Karpas-422 (cell line): Measurements from ENCODE around the gene ITGA11. TPM values are rescaled to one million over a fixed set of nuclear protein-coding genes. Genes with fewer than 3 reads are reported as not detected.

Experiments used
- DNase-seq: peaks from one replicate; pipeline ENCODE4 v3.0.0-alpha.2; 2015
- H2AFZ ChIP-seq: fragments of 200-600 bp; sonication (generic); 2 replicates; pipeline ENCODE4 v1.6.1; 2014; ENCODE audit warnings: antibody characterized with exemption, low read length, mixed read lengths
- H3K27ac ChIP-seq: fragments of 200-600 bp; sonication (generic); 2 replicates; pipeline ENCODE4 v1.5.1; 2014; ENCODE audit warnings: mild to moderate bottlenecking, low read length, moderate library complexity
- H3K27me3 ChIP-seq: fragments of 200-600 bp; sonication (generic); 2 replicates; pipeline ENCODE4 v1.6.1; 2014; ENCODE audit warnings: low read length, mixed read lengths
- H3K36me3 ChIP-seq: fragments of 200-600 bp; sonication (generic); 2 replicates; pipeline ENCODE4 v1.6.1; 2014; ENCODE audit warnings: low read length, mixed read lengths; ENCODE audit not compliant: insufficient read depth
- H3K4me1 ChIP-seq: fragments of 200-600 bp; sonication (generic); 2 replicates; pipeline ENCODE4 v1.6.1; 2014; ENCODE audit warnings: mild to moderate bottlenecking, low read length, mixed read lengths
- H3K4me2 ChIP-seq: fragments of 200-600 bp; sonication (generic); 2 replicates; pipeline ENCODE4 v1.6.1; 2014; ENCODE audit warnings: low read length, low read depth, mild to moderate bottlenecking; ENCODE audit not compliant: poor library complexity, severe bottlenecking
- H3K4me3 ChIP-seq: fragments of 200-600 bp; sonication (generic); 2 replicates; pipeline ENCODE4 v1.5.1; 2014; ENCODE audit warnings: mild to moderate bottlenecking, antibody characterized with exemption, low read length, mixed read lengths
- H3K79me2 ChIP-seq: fragments of 200-600 bp; sonication (generic); 2 replicates; pipeline ENCODE4 v1.6.1; 2014; ENCODE audit warnings: mild to moderate bottlenecking, low read length, mixed read lengths
- H3K9ac ChIP-seq: fragments of 200-600 bp; sonication (generic); 2 replicates; pipeline ENCODE4 v1.6.0; 2014; ENCODE audit warnings: low read length
- H3K9me2 ChIP-seq: fragments of 200-600 bp; sonication (generic), shearing (Covaris generic); replicated peaks from 2 replicates; pipeline ENCODE4 v1.6.0; 2014; ENCODE audit warnings: mild to moderate bottlenecking, low read length, moderate library complexity; ENCODE audit not compliant: insufficient read depth
- H3K9me3 ChIP-seq: fragments of 300-700, 200-600 bp; sonication (generic); 2 replicates; pipeline ENCODE4 v1.6.1; 2014; ENCODE audit warnings: low read length, mixed read lengths
- H4K20me1 ChIP-seq: fragments of 200-600 bp; sonication (generic); 2 replicates; pipeline ENCODE4 v1.6.1; 2014; ENCODE audit warnings: mild to moderate bottlenecking, antibody characterized with exemption, low read length, low read depth; ENCODE audit not compliant: insufficient read depth
- total RNA-seq: library from RNA; depleted of rRNA; stranded (reverse); fragments of >200 nt; shearing (Covaris generic); gene quantifications from 2 replicates; pipeline ENCODE4 v1.2.3, GENCODE V29; 2014; ENCODE audit warnings: low replicate concordance

Gene ITGA11
- total RNA-seq, 1 experiment from 2014 or later = not detected

DNA sequence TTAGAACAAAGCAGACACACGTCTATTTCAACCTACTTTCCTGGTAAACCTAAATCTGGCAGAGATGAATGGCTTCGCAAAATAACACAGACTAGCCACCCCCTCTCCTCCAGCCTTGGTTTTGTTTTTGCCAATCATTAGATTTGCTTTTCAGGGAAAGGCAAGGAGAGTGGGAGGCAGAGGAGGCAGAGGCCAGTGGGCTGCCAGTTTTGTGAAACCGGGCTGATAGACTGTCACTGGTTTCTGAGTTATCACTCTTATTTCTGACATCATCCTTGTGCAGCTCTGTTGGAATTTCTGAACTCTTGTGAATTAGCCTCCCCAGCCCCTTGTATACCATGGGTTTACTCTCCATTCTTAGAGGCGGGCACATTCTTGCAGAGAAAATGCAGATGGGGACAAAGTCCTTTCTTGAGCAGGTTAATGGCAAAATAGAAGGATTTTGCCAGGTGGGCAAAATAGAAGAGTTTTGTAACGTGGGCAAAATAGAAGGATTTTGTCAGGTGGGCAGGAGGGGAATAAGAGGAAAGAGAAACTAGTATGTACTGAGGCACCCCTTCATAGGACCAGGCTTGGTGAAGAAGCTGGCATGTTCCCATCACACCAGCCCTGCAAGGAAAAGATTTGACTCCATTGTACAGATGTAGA lies 157.6 kb downstream of the ITGA11 start:
- H3K4me3 ChIP-seq = no peak overlapping the region
- no peaks in the 10 kb centered on the region for H3K9me2 ChIP-seq
- H2AFZ ChIP-seq = no peak overlapping the region
- H3K27ac ChIP-seq = no peak overlapping the region
- peaks cover 12% of the 10 kb centered on the region for H3K4me1 ChIP-seq
- H3K79me2 ChIP-seq = peaks cover 12% of the 10 kb centered on the region
- H3K9ac ChIP-seq = no peak overlapping the region
- no peak overlapping the region for H3K4me2 ChIP-seq
- no peaks in the 10 kb centered on the region for H3K9me3 ChIP-seq
- H3K36me3 ChIP-seq = no peaks in the 10 kb centered on the region
- peaks cover 8% of the 10 kb centered on the region for H4K20me1 ChIP-seq
- DNase-seq = no peak
- no peaks in the 10 kb centered on the region for H3K27me3 ChIP-seq

DNA sequence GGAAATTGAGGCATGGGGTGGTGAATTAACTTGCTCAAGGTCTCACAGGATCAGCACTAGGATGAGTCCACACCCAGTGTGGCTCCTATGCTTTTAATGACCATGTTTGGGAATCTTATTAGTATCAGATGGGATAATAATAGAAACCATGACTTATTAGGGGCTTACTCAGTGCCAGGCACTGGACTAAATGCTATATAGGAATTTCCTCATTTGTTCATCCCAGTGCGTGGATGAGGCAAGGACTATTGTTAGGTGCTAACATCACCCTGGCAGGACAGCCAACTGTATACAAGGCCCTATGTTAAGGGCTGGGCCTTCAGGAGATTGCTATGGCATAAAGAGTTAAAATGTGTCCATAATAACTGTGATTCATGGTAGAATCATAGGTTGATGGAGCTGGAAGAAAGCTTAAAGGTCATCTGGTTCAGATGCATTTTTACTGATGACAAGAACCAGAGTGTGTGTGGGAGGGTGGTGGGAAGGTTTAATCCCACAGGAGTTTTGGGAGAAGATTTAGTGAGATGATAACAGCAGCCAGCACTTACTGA lies 159.2 kb downstream of the ITGA11 start:
- Histone ChIP-seq H3K4me2 (no peak overlapping the region), H3K9me2 (no peaks in the 10 kb centered on the region), H3K79me2 (no peaks in the 10 kb centered on the region), H4K20me1 (no peaks in the 10 kb centered on the region), H2AFZ (no peak overlapping the region), H3K36me3 (no peaks in the 10 kb centered on the region), H3K27me3 (no peaks in the 10 kb centered on the region), H3K9ac (no peak overlapping the region), H3K4me1 (peaks cover 14% of the 10 kb centered on the region), H3K4me3 (no peak overlapping the region), H3K9me3 (no peaks in the 10 kb centered on the region), H3K27ac (no peak overlapping the region)
- DNase-seq = no peak

DNA sequence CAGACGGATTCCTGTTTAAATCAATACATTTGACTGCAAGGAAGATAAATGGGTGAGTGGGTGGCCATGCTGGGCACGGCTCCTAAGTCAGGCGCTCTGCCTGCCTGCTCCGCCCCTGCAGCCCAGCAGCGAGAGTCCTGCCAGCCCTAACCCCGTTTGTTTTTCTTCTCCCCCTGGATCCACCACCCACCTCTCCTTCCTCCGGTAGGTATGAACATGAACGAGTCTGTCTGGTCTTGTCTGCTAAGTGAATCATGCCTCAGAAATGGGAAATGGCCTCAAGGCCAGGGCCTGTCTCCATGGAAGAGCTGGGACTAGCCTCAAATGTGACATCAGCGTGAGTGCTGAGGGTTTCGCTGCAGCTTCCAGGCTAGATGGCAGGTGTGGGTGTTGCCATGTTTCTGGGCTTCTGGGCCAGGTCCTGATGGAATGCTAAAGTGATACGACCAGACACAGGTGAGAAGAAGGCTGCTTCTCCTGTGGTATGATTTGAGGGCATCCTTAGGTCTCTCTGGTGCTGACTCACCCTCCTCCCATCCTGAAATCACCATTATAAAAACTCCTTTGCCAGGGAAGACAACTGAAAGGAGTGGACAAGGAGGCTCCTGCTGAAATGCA lies 160.0 kb downstream of the ITGA11 start:
- Histone ChIP-seq H3K27me3 (no peaks in the 10 kb centered on the region), H3K36me3 (no peaks in the 10 kb centered on the region), H3K4me3 (no peak overlapping the region), H3K27ac (no peak overlapping the region), H2AFZ (no peak overlapping the region), H4K20me1 (no peaks in the 10 kb centered on the region), H3K79me2 (no peaks in the 10 kb centered on the region), H3K9ac (no peak overlapping the region), H3K4me2 (no peak overlapping the region), H3K9me3 (no peaks in the 10 kb centered on the region), H3K9me2 (no peaks in the 10 kb centered on the region), H3K4me1 (peaks cover 12% of the 10 kb centered on the region)
- DNase-seq = no peak

DNA sequence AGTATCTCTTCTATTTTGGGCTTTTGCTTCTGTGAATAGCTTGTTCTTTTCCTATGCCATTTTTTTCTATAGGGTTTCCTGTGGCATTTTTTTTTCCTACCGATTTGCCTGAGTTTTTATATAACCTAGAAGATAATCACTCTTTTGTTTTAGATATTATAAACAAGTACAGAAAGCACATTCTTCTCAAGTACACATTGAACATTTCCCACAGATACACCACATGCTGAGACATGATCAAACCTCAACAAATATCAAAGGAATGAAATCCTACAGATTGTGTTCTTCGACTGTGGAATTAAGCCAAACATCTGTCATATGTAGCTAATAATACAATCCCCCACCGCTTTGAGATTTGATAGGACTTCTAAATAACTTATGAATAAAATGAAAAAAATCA lies 163.6 kb downstream of the ITGA11 start:
- Histone ChIP-seq H4K20me1 (no peaks in the 10 kb centered on the region), H3K27ac (no peak overlapping the region), H3K9ac (no peak overlapping the region), H3K79me2 (no peaks in the 10 kb centered on the region), H3K9me2 (no peaks in the 10 kb centered on the region), H3K36me3 (no peaks in the 10 kb centered on the region), H3K9me3 (no peaks in the 10 kb centered on the region), H3K4me1 (peaks cover 5% of the 10 kb centered on the region; the same call in 1 of the 2 replicates), H2AFZ (no peak overlapping the region), H3K27me3 (no peaks in the 10 kb centered on the region), H3K4me3 (no peak overlapping the region), H3K4me2 (no peak overlapping the region)
- no peak for DNase-seq

DNA sequence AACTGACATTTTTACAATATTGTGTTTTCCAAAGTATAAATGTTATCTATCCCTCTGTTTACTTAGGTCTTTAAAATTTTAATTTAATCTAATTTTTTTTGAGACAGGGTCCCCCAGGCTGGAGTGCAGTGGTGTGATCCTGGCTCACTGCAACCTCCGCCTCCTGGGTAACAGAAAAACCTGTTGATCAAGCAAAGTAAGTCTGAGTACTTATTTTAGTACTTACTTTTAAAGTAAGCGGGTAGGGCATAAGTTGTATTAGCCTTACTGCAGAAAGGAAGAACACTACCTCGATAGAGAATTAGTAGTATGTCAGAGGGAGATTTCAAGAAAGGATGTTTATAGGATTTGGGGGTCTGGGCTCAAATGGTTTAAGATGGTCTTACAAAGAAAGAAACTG lies 166.3 kb downstream of the ITGA11 start:
- Histone ChIP-seq H3K27ac (no peak overlapping the region), H3K4me2 (no peak overlapping the region), H3K79me2 (no peaks in the 10 kb centered on the region), H3K4me1 (peaks cover 5% of the 10 kb centered on the region; the same call in 1 of the 2 replicates), H3K4me3 (no peak overlapping the region), H3K27me3 (no peaks in the 10 kb centered on the region), H2AFZ (no peak overlapping the region), H3K9me3 (no peaks in the 10 kb centered on the region), H4K20me1 (no peaks in the 10 kb centered on the region), H3K36me3 (no peaks in the 10 kb centered on the region), H3K9me2 (no peaks in the 10 kb centered on the region), H3K9ac (no peak overlapping the region)
- no peak for DNase-seq

DNA sequence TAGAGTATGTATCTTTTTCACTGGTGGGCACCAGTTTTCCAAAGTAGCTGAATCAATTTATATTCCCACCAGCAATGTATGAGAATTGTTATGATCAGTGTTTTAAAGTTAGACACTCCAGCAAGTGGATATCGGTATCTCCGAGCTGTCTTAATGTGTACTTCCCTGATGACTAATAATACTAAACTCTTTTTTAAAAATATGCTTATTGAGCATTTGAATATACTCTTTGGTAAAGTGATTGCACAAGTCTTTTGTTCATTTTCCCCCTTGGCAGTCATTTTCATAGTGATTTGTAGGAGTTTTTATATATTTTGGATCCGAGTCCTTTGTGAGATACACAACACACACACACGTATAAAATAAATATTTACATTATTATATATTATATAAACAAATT lies 166.9 kb downstream of the ITGA11 start:
- no peak for DNase-seq
- Histone ChIP-seq H3K79me2 (no peaks in the 10 kb centered on the region), H3K36me3 (no peaks in the 10 kb centered on the region), H3K4me2 (no peak overlapping the region), H3K9me3 (no peaks in the 10 kb centered on the region), H3K27me3 (no peaks in the 10 kb centered on the region), H3K4me1 (peaks cover 5% of the 10 kb centered on the region; the same call in 1 of the 2 replicates), H3K9me2 (no peaks in the 10 kb centered on the region), H2AFZ (no peak overlapping the region), H3K9ac (no peak overlapping the region), H4K20me1 (no peaks in the 10 kb centered on the region), H3K27ac (no peak overlapping the region), H3K4me3 (no peak overlapping the region)

DNA sequence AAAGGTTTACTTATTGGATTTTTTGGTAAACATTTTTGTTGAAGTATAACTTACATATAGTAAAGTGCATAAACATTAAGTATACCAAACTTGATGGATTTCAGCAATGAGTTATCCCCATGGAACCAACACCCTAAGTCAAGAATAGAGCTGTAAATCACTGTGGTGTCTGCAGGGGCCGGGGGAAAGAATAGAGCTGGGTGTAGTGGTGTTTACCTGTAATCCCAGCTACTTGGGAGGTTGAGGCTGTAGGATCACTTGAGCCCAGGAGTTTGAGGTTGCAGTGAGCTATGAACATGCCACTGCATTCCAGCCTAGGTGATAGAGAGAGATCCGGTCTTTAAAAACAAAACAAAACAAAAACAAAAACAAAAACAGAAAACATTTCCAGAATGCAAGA lies 167.7 kb downstream of the ITGA11 start:
- DNase-seq = no peak
- Histone ChIP-seq H4K20me1 (no peaks in the 10 kb centered on the region), H3K4me1 (peaks cover 5% of the 10 kb centered on the region; the same call in 1 of the 2 replicates)

DNA sequence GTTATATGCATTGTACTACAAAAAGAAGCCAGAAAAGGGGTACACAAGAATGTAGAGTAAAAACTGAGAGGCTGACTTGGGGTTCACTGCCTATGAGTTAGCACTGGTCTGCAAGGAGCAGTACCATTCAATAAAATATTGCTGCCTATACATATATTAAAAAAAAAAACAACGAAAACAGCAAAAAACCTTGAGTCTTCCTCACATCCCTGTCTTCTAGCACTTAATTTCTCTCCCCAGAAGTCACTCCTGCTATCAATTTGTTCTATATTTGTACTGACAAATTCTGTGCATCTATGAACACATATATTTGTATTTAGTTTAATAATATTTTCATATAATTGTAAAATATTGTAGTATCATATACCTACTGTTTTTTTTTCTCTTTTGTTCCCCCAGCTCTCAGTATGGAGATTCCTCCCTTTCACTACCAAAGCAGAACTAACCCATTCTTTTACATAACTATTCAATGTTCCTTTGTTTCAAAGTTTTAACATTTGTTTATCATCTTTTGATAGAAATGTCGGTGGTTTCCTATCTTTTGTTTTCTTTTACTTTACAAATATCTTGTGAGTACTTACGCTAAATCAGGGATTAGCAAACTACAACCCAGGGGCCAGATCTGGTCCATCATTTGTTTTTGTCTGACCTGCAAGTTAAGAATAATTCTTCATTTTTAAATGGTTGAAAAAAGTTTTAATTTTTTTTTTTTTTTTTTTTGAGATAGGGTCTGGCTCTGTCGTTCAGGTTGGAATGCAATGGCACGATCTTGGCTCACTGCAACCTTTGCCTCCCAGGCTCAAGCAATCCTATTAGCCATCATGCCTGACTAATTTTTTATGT lies 169.2 kb downstream of the ITGA11 start:
- no peak for DNase-seq
- H3K36me3 ChIP-seq = no peaks in the 10 kb centered on the region

More for the DNA sequence above, 167.7 kb downstream of the ITGA11 start:
- Histone ChIP-seq H3K79me2 (no peaks in the 10 kb centered on the region), H3K9ac (no peak overlapping the region), H3K9me3 (no peaks in the 10 kb centered on the region), H3K9me2 (no peaks in the 10 kb centered on the region), H2AFZ (no peak overlapping the region), H3K27me3 (no peaks in the 10 kb centered on the region), H3K4me3 (no peak overlapping the region), H3K4me2 (no peak overlapping the region), H3K36me3 (no peaks in the 10 kb centered on the region), H3K27ac (no peak overlapping the region)

More for the DNA sequence above, 169.2 kb downstream of the ITGA11 start:
- Histone ChIP-seq H2AFZ (no peak overlapping the region), H3K4me3 (no peak overlapping the region), H3K4me1 (no peaks in the 10 kb centered on the region; the same call in 1 of the 2 replicates), H3K27ac (no peak overlapping the region), H4K20me1 (no peaks in the 10 kb centered on the region), H3K9ac (no peak overlapping the region), H3K79me2 (no peaks in the 10 kb centered on the region), H3K27me3 (no peaks in the 10 kb centered on the region), H3K4me2 (no peak overlapping the region), H3K9me3 (no peaks in the 10 kb centered on the region), H3K9me2 (no peaks in the 10 kb centered on the region)
